ENCODE measurements around the gene KCNJ2. TPM values are rescaled to one million over a fixed set of nuclear protein-coding genes. Genes with fewer than 3 reads are reported as not detected.
A peak's percentile ranks its signal among the peaks of the same experiment; 100 is the strongest.

The KCNJ2 gene
- under 1 TPM; 0.23 to 0.47 (median 0.37) TPM for total RNA-seq (2021; fragmentation: NEBNext Ultra II Directional; extraction: Animal tissue kit (Norgen Biotek cat#: 25700))
- long read RNA-seq, partial matches to known transcripts = 0 of 2 reads
- long read RNA-seq, other reads (novel, unspliced or antisense) = 2 of 2 reads

DNA sequence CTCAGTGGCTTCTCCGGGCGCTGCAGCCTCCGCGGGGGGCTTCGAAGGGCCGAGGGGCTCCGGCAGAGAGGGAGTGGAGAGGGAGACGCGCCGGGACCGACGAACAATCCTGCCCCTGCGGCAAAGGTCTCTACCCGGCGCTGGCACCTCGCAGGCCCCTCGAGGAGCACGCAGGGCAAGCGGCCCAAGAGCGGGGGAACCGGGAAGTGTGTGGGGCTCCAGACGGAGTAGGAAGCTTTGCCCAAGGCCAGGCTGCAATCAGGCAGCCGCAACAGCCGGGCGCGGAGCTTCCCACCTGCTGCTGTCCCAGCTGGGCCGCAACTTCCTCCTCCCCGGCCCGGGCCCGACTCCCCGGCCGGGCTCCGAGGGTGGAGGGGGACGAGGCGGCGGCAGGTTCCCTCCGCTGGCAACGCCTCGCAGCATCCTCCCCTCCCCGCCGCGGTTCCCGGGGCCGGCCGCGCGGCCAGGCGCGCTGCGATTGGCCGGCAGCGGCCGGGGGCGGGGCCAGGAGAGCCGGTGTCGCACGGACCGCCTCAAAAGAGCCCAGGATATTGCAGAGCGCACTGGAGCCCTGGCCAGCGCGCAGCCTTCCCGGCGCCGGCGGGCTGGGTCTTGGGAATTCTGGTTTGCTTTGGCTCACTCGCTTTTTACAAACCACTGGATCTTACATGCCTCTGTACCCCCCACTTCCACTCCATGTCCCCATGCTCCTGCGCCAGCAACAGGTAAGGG is at the start of gene KCNJ2:
Gene KCNJ2 (plus strand): TSS at position 556 of the 732 bp plus-strand sequence. CDS start 5,508 bp downstream, outside the sequence.
- H3K9me3 Mint-ChIP-seq = no peaks in the 10 kb centered on the region
- TF ChIP-seq, protein P1, sequence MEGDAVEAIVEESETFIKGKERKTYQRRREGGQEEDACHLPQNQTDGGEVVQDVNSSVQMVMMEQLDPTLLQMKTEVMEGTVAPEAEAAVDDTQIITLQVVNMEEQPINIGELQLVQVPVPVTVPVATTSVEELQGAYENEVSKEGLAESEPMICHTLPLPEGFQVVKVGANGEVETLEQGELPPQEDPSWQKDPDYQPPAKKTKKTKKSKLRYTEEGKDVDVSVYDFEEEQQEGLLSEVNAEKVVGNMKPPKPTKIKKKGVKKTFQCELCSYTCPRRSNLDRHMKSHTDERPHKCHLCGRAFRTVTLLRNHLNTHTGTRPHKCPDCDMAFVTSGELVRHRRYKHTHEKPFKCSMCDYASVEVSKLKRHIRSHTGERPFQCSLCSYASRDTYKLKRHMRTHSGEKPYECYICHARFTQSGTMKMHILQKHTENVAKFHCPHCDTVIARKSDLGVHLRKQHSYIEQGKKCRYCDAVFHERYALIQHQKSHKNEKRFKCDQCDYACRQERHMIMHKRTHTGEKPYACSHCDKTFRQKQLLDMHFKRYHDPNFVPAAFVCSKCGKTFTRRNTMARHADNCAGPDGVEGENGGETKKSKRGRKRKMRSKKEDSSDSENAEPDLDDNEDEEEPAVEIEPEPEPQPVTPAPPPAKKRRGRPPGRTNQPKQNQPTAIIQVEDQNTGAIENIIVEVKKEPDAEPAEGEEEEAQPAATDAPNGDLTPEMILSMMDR (IDR thresholded peaks at IDR 0.05) = no peak
- H3K4me3 Mint-ChIP-seq = peak within 1 kb of the TSS; percentile 80
- H3K27me3 Mint-ChIP-seq (ENCODE audit: insufficient read depth) = peaks cover 15% of the 10 kb centered on the region
- H3K27ac Mint-ChIP-seq = no peak within 1 kb of the TSS
- H3K36me3 Mint-ChIP-seq (ENCODE audit: low read depth) = no peaks in the 10 kb centered on the region
- H3K4me1 Mint-ChIP-seq (ENCODE audit: low read depth) = peaks cover 30% of the 10 kb centered on the region
- DNase-seq = peak; percentile 49

DNA sequence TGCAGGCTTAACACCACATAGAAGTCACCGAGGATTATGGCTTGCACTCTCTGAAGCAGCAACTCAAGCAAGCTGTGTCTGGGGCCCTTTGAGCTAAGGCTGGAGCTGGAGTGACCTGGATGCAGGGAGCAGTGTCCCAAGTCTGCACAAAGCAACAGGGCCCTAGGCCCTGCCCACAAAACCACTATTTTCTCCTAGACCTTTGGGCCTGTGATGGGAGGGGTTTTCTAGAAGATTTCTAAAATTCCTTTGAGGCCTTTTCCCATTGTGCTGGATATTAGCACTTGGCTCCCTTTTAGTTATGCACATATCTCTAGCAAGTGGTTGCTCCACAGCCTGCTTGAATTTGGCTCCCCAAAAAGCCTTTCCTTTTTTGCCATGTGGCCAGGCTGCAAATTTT is 49.8 kb upstream of the KCNJ2 start:
- H3K36me3 Mint-ChIP-seq (ENCODE audit: low read depth) = no peaks in the 10 kb centered on the region
- H3K4me1 Mint-ChIP-seq (ENCODE audit: low read depth) = peaks cover 10% of the 10 kb centered on the region; the same call in 1 of the 2 replicates
- TF ChIP-seq, protein P1 (IDR thresholded peaks at IDR 0.05) = no peak
- H3K27ac Mint-ChIP-seq = no peak overlapping the region
- no peaks in the 10 kb centered on the region for H3K9me3 Mint-ChIP-seq
- DNase-seq = no peak
- H3K27me3 Mint-ChIP-seq (ENCODE audit: insufficient read depth) = peaks cover 3% of the 10 kb centered on the region; the same call in 1 of the 2 replicates
- no peak overlapping the region for H3K4me3 Mint-ChIP-seq

DNA sequence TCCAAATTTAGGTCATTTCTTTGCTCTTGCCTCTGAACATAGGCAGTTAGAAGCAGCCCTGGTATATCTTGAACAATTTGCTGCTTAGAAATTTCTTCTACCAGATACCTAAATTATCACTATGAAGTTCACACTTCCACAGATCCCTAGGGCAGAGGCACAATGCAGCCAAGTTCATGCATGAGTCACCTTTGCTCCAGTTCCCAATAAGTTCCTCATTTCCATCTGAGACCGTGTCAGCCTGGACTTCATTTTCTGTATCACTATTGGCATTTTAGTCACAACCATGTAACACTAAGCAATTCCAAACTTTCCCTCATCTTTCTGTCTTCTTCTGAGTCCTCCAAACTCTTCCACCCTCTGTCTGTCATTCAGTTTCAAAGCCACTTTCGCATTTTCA is 49.3 kb upstream of the KCNJ2 start:
- TF ChIP-seq, protein P1 (IDR thresholded peaks at IDR 0.05) = no peak
- H3K27ac Mint-ChIP-seq = no peak overlapping the region
- no peaks in the 10 kb centered on the region for H3K9me3 Mint-ChIP-seq
- peaks cover 10% of the 10 kb centered on the region; the same call in 1 of the 2 replicates for H3K4me1 Mint-ChIP-seq (ENCODE audit: low read depth)
- no peaks in the 10 kb centered on the region for H3K36me3 Mint-ChIP-seq (ENCODE audit: low read depth)
- DNase-seq = no peak
- peaks cover 3% of the 10 kb centered on the region; the same call in 1 of the 2 replicates for H3K27me3 Mint-ChIP-seq (ENCODE audit: insufficient read depth)
- H3K4me3 Mint-ChIP-seq = peak overlapping the region; percentile 25; the same call in 1 of the 2 replicates

DNA sequence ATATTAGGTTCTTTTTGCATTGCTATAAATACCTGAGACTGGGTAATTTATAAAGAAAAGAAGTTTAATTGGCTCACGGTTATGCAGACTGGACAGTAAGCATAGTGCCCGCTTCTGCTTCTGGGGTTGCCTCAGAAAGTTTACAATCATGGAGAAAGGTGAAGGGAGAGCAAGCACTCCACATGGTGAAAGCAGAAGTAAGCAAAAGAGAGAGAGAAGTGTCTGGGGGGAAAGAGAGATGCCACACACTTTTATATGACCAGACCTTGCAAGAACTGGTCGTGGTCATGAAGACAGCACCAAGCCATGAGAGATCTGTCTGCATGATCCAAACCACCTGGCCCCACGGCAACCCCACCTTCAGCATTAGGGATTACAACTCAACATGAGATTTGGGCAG is 48.9 kb upstream of the KCNJ2 start:
- H3K27ac Mint-ChIP-seq = no peak overlapping the region
- DNase-seq = no peak
- H3K36me3 Mint-ChIP-seq (ENCODE audit: low read depth) = no peaks in the 10 kb centered on the region
- H3K9me3 Mint-ChIP-seq = no peaks in the 10 kb centered on the region
- TF ChIP-seq, protein P1 (IDR thresholded peaks at IDR 0.05) = no peak
- H3K4me1 Mint-ChIP-seq (ENCODE audit: low read depth) = peaks cover 10% of the 10 kb centered on the region; the same call in 1 of the 2 replicates
- peaks cover 3% of the 10 kb centered on the region; the same call in 1 of the 2 replicates for H3K27me3 Mint-ChIP-seq (ENCODE audit: insufficient read depth)
- H3K4me3 Mint-ChIP-seq = peak overlapping the region; percentile 25; the same call in 1 of the 2 replicates

DNA sequence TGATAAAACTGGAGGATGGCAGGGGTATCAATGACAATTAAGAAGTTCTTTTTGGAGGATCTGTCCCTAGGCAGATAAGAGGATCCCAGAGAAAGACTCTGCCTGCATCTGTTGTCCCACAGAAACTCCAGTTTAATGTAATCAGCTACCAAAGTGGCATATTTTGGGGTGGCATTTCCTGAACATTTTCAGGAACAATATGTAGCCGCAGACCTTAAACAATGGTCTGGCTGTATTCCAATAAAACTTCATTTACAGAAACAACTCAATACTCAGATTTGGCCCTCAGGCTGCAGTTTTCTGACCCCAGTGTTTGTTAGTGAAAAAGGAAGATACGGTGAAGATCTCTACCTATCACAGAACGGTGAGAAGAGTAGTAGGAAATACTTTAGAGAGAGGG is 48.2 kb upstream of the KCNJ2 start:
- Mint-ChIP-seq H3K36me3 (ENCODE audit: low read depth) (no peaks in the 10 kb centered on the region), H3K9me3 (no peaks in the 10 kb centered on the region), H3K27me3 (ENCODE audit: insufficient read depth) (peaks cover 4% of the 10 kb centered on the region), H3K4me1 (ENCODE audit: low read depth) (peaks cover 10% of the 10 kb centered on the region; the same call in 1 of the 2 replicates), H3K4me3 (no peak overlapping the region), H3K27ac (no peak overlapping the region)
- TF ChIP-seq, protein P1 (IDR thresholded peaks at IDR 0.05) = no peak
- DNase-seq = no peak

Data from HFFc6 (cell line).